SK-N-SH (cell line): Measurements from ENCODE around the gene TGFBR3. TPM values are rescaled to one million over a fixed set of nuclear protein-coding genes. Genes with fewer than 3 reads are reported as not detected.

Source experiments
- CTCF ChIA-PET: fragments of 300-600, 350-600 bp; formaldehyde crosslinking; extraction: SDS; loops from one replicate; lab custom pipeline; 2021; lab: Yijun Ruan, JAX
- POLR2A ChIA-PET: fragments of 350-600 bp; sonication (Branson Sonifier 250); formaldehyde crosslinking; extraction: SDS; loops from one replicate; lab custom pipeline; 2020; ENCODE audit warnings: antibody characterized with exemption, inconsistent platforms; lab: Yijun Ruan, JAX
- DNase-seq: peaks from one replicate; pipeline ENCODE4 v3.0.0; 2012
- H2AFZ ChIP-seq: fragments of 200-600 bp; sonication (generic); 2 replicates; pipeline ENCODE4 v1.8.1; 2016; ENCODE audit warnings: antibody characterized with exemption, mild to moderate bottlenecking, low read depth
- H3F3A ChIP-seq: fragments of 200-600 bp; sonication (generic); replicated peaks from 2 replicates; pipeline ENCODE3; 2016; ENCODE audit warnings: antibody characterized with exemption, mild to moderate bottlenecking; ENCODE audit not compliant: insufficient read depth
- H3K27ac ChIP-seq, 2 experiments: fragments of 200-500 bp in 1 of 2; fragments of 200-600 bp in 1 of 2; sonication (Bioruptor generic) in 1 of 2; sonication (generic), shearing (Covaris generic) in 1 of 2; 2 replicates each; pipeline versions ENCODE4 v1.5.1 to v1.6.1; 2014 to 2016; ENCODE audit warnings: low read depth in 2 of 2, inconsistent platforms in 1 of 2, low read length in 1 of 2, mild to moderate bottlenecking in 1 of 2, mixed read lengths in 1 of 2
- H3K27me3 ChIP-seq: fragments of 200-600 bp; sonication (generic), shearing (Covaris generic); 2 replicates; pipeline ENCODE4 v1.6.1; 2016; ENCODE audit warnings: mixed run types; ENCODE audit not compliant: insufficient read depth
- H3K36me3 ChIP-seq, 2 experiments: fragments of 200-500 bp in 1 of 2; fragments of 200-600 bp in 1 of 2; sonication (Bioruptor generic) in 1 of 2; sonication (generic) in 1 of 2; replicated peaks in 1 of 2; 2 replicates each; pipeline versions ENCODE3 to v1.5.1; 2014 to 2016; ENCODE audit warnings: low read length in 1 of 2, mild to moderate bottlenecking in 1 of 2; ENCODE audit not compliant: insufficient read depth in 2 of 2, control insufficient read depth in 1 of 2
- H3K4me1 ChIP-seq, 2 experiments: fragments of 200-500 bp in 1 of 2; fragments of 200-600 bp in 1 of 2; sonication (Bioruptor generic) in 1 of 2; sonication (generic), shearing (Covaris generic) in 1 of 2; 2 replicates each; pipeline versions ENCODE4 v1.5.1 to v1.6.1; 2014 to 2016; ENCODE audit warnings: low read depth in 1 of 2, low read length in 1 of 2, mixed run types in 1 of 2; ENCODE audit not compliant: insufficient read depth in 2 of 2, control insufficient read depth in 1 of 2
- H3K4me2 ChIP-seq: fragments of 200-600 bp; sonication (generic), shearing (Covaris generic); 2 replicates; pipeline ENCODE4 v1.6.1; 2017; ENCODE audit warnings: mixed run types
- H3K4me3 ChIP-seq, 2 experiments: fragments of 200-500 bp in 1 of 2; fragments of 200-600 bp in 1 of 2; sonication (Bioruptor generic) in 1 of 2; sonication (generic), shearing (Covaris generic) in 1 of 2; 2 replicates each; pipeline versions ENCODE4 v1.5.1 to v1.8.1; 2014 to 2016; ENCODE audit warnings: low read depth in 2 of 2, inconsistent platforms in 1 of 2, low read length in 1 of 2, mild to moderate bottlenecking in 1 of 2, mixed read lengths in 1 of 2, moderate library complexity in 1 of 2
- H3K79me2 ChIP-seq: fragments of 200-600 bp; sonication (generic); 2 replicates; pipeline ENCODE4 v1.8.1; 2017; ENCODE audit warnings: mild to moderate bottlenecking; ENCODE audit not compliant: insufficient read depth
- H3K9ac ChIP-seq: fragments of 200-600 bp; sonication (generic); 2 replicates; pipeline ENCODE4 v1.6.1; 2017; ENCODE audit warnings: mixed run types
- H3K9me2 ChIP-seq: fragments of 200-600 bp; sonication (generic); 2 replicates; pipeline ENCODE4 v1.6.1; 2017; ENCODE audit warnings: mixed run types
- H3K9me3 ChIP-seq: fragments of 200-600 bp; sonication (generic); 2 replicates; pipeline ENCODE4 v1.6.1; 2017; ENCODE audit warnings: mixed run types, mild to moderate bottlenecking, moderate library complexity
- H4K20me1 ChIP-seq: fragments of 200-600 bp; sonication (generic); 2 replicates; pipeline ENCODE4 v1.6.1; 2017; ENCODE audit warnings: mild to moderate bottlenecking, mixed run types; ENCODE audit not compliant: insufficient read depth
- CHD2 ChIP-seq: fragments of 150-350 bp; IDR thresholded peaks from 2 replicates; pipeline ENCODE4 v1.6.1; 2018; ENCODE audit warnings: low read length; ENCODE audit not compliant: partially characterized antibody
- GABPA ChIP-seq: IDR thresholded peaks from 2 replicates; pipeline ENCODE4 v1.4.0; 2012; ENCODE audit warnings: low read depth, mild to moderate bottlenecking
- JUND ChIP-seq: IDR thresholded peaks from 2 replicates; pipeline ENCODE4 v1.4.0; 2012
- MEF2A ChIP-seq: IDR thresholded peaks from 2 replicates; pipeline ENCODE4 v1.4.0; 2012; ENCODE audit warnings: low read depth, borderline replicate concordance
- MXI1 ChIP-seq: IDR thresholded peaks from 2 replicates; pipeline ENCODE4 v1.6.1; 2012; ENCODE audit warnings: mild to moderate bottlenecking, low read depth, low read length, improper control_type of control experiment
- NFIC ChIP-seq: IDR thresholded peaks from 2 replicates; pipeline ENCODE4 v1.4.0; 2012; ENCODE audit warnings: borderline replicate concordance
- POLR2AphosphoS5 ChIP-seq: IDR thresholded peaks from 2 replicates; pipeline ENCODE4 v1.6.1; 2012; ENCODE audit warnings: low read depth, low read length
- RCOR1 ChIP-seq: fragments of 150-350 bp; IDR thresholded peaks from 2 replicates; pipeline ENCODE4 v1.6.1; 2017; ENCODE audit warnings: antibody characterized with exemption, low read length
- RFX5 ChIP-seq: IDR thresholded peaks from 2 replicates; pipeline ENCODE4 v1.6.1; 2012; ENCODE audit warnings: mild to moderate bottlenecking, improper control_type of control experiment, low read length
- SMC3 ChIP-seq: IDR thresholded peaks from 2 replicates; pipeline ENCODE4 v1.6.1; 2012; ENCODE audit warnings: low read depth, low read length, improper control_type of control experiment
- TAF1 ChIP-seq: IDR thresholded peaks from 2 replicates; pipeline ENCODE4 v1.6.1; 2012; ENCODE audit warnings: low read depth, mild to moderate bottlenecking, low read length, moderate library complexity, borderline replicate concordance
- TCF12 ChIP-seq: IDR thresholded peaks from 2 replicates; pipeline ENCODE4 v1.4.0; 2012
- WGBS: methylation state at CpG from one replicate; pipeline ENCODE4 v1.1.6; 2017; ENCODE audit warnings: low lambda C conversion rate; 5-methylcytosine and 5-hydroxymethylcytosine counted together
- polyA plus RNA-seq, 3 experiments: library from polyadenylated mRNA; depleted of rRNA; stranded (reverse); fragments of >200 nt; gene quantifications; 2 replicates each; pipeline ENCODE4 v1.2.3, GENCODE V29; 2012
- TF ChIP-seq, protein P1 (sequence below): IDR thresholded peaks from 2 replicates; pipeline ENCODE4 v1.4.0; 2012; ENCODE audit warnings: low read depth
- TF ChIP-seq, protein P2 (sequence below): IDR thresholded peaks from 2 replicates; pipeline ENCODE4 v1.4.0; 2012; ENCODE audit warnings: low read depth, borderline replicate concordance
- TF ChIP-seq, protein P3 (sequence below): IDR thresholded peaks from 2 replicates; pipeline ENCODE4 v1.4.0; 2012; ENCODE audit warnings: low read depth, borderline replicate concordance
- TF ChIP-seq, protein P4 (sequence below): fragments of 150-350 bp; IDR thresholded peaks from 2 replicates; pipeline ENCODE4 v1.6.1; 2017; ENCODE audit warnings: antibody characterized with exemption, low read length, low read depth, borderline replicate concordance
- TF ChIP-seq, protein P5 (sequence below): IDR thresholded peaks from 2 replicates; pipeline ENCODE4; 2012
- TF ChIP-seq, protein P6 (sequence below): fragments of 200-600 bp; sonication (generic); IDR thresholded peaks from 2 replicates; pipeline ENCODE4 v1.6.1; 2017; ENCODE audit warnings: antibody characterized with exemption, mild to moderate bottlenecking, moderate library complexity

The TGFBR3 gene
- polyA plus RNA-seq, 1 of the 3 experiments (the other 2 are of a cell fraction): 0.07 TPM

DNA sequence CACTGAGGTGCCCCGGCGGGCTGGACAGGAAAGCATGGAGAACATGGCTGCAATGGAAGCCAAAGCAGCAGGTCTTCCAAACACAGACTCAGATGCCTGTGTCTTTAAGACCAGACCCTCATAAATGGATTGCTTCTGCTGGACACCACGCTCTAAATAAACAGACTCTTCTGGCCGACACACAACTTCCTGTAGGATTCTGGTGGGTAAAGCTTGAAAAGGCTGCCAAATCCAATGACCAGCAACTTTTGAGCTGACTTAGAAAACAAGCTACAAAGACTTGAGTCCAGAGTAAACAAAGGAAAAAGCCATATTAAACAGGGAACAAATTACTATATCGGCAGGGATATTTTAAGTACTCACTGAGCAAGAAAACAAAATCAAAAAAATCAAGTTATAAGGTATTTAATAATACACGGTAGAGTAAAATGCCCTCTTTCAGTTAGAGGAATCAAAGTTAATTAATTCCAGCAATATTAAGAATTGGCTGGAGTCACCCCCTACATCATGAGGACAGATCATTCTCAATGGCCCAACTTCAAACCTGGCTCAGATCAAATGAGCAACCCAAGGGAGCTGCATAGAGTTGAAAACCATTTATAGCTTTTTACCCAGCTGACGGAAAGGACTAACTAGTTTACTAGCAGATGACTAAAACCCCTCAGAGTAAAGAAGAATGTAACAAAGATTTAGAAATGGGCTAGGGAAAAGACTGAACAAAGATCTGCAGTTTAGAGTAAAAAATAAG is 102.4 kb downstream of the TGFBR3 start:
- no peaks in the 10 kb centered on the region for H3K9me3 ChIP-seq
- TF ChIP-seq, protein P1, sequence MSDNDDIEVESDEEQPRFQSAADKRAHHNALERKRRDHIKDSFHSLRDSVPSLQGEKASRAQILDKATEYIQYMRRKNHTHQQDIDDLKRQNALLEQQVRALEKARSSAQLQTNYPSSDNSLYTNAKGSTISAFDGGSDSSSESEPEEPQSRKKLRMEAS: no peak
- TF ChIP-seq, protein P2, sequence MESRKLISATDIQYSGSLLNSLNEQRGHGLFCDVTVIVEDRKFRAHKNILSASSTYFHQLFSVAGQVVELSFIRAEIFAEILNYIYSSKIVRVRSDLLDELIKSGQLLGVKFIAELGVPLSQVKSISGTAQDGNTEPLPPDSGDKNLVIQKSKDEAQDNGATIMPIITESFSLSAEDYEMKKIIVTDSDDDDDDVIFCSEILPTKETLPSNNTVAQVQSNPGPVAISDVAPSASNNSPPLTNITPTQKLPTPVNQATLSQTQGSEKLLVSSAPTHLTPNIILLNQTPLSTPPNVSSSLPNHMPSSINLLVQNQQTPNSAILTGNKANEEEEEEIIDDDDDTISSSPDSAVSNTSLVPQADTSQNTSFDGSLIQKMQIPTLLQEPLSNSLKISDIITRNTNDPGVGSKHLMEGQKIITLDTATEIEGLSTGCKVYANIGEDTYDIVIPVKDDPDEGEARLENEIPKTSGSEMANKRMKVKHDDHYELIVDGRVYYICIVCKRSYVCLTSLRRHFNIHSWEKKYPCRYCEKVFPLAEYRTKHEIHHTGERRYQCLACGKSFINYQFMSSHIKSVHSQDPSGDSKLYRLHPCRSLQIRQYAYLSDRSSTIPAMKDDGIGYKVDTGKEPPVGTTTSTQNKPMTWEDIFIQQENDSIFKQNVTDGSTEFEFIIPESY: no peak
- TF ChIP-seq TCF12: no peak
- TF ChIP-seq GABPA: no peak
- TF ChIP-seq, protein P3, sequence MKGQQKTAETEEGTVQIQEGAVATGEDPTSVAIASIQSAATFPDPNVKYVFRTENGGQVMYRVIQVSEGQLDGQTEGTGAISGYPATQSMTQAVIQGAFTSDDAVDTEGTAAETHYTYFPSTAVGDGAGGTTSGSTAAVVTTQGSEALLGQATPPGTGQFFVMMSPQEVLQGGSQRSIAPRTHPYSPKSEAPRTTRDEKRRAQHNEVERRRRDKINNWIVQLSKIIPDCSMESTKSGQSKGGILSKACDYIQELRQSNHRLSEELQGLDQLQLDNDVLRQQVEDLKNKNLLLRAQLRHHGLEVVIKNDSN: no peak
- no peak for TF ChIP-seq RCOR1
- TF ChIP-seq, protein P4, sequence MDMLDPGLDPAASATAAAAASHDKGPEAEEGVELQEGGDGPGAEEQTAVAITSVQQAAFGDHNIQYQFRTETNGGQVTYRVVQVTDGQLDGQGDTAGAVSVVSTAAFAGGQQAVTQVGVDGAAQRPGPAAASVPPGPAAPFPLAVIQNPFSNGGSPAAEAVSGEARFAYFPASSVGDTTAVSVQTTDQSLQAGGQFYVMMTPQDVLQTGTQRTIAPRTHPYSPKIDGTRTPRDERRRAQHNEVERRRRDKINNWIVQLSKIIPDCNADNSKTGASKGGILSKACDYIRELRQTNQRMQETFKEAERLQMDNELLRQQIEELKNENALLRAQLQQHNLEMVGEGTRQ: no peak
- no peak overlapping the region for H2AFZ ChIP-seq
- H3K9ac ChIP-seq: no peak overlapping the region
- no peak overlapping the region for H3K27ac ChIP-seq
- 26% methylated on average over 7 of the region's 7 CpGs for WGBS
- no peak for DNase-seq
- H3K27me3 ChIP-seq: peaks cover 37% of the 10 kb centered on the region; the same call in 1 of the 2 replicates
- H3F3A ChIP-seq: peaks cover 13% of the 10 kb centered on the region
- no peak overlapping the region for H3K4me3 ChIP-seq
- no peaks in the 10 kb centered on the region for H3K9me2 ChIP-seq
- H3K4me1 ChIP-seq: peaks cover 0 to 13% of the 10 kb centered on the region in 2 experiments; a peak in 1 of 4 replicates
- ChIA-PET POLR2A (no interaction called here), CTCF (no interaction called here)
- H3K79me2 ChIP-seq: no peaks in the 10 kb centered on the region
- no peak overlapping the region for H3K4me2 ChIP-seq
- no peaks in the 10 kb centered on the region for H4K20me1 ChIP-seq
- H3K36me3 ChIP-seq: no peaks in the 10 kb centered on the region

DNA sequence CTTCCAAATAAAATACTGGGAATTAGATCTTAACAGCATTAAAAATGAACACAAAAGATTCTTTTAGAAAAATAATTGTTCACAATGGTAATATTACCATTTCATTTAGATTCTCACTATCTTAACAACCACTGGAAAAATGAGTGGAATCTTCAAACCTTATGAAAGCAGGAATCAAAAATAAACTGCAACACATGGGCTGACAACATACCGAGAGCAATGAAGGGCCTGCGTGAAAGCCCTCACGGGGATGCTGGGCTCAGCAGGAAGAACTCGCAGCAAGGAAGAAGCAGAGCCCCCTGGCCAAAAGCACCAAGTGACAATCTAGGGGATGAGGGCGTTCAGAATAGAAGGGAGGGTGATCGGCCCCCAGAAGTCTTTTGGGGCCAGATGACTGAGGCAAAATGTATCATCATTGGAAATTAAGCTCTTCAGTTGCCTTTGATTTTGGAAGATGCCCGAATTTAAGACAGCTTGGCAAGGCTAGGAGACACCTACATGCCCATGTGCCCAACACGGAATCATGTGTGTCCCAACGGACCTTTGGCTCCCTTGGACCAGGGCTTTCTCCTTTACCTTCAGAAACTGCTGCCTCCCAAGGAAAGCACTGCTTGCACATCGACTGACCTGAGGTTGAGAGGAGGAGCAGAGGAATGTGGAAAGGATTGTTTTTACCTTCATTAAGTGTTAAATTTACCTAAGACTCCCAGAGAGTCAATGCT is 103.9 kb downstream of the TGFBR3 start:
- ChIA-PET CTCF (no interaction called here), POLR2A (no interaction called here)
- no peaks in the 10 kb centered on the region for H3K9me2 ChIP-seq
- no peaks in the 10 kb centered on the region for H3K36me3 ChIP-seq
- peaks cover 25% of the 10 kb centered on the region; the same call in 1 of the 2 replicates for H3K27me3 ChIP-seq
- DNase-seq: no peak
- no peak overlapping the region for H3K9ac ChIP-seq
- no peaks in the 10 kb centered on the region for H4K20me1 ChIP-seq
- H3K27ac ChIP-seq: peak overlapping the region in 1 of 2 experiments; percentile 45; a peak in 1 of 4 replicates
- peaks cover 0 to 13% of the 10 kb centered on the region in 2 experiments; a peak in 2 of 4 replicates for H3K4me1 ChIP-seq
- H2AFZ ChIP-seq: no peak overlapping the region
- no peaks in the 10 kb centered on the region for H3K9me3 ChIP-seq
- H3K4me2 ChIP-seq: peak overlapping the region; percentile 49; the same call in 1 of the 2 replicates
- H3K79me2 ChIP-seq: no peaks in the 10 kb centered on the region
- peaks cover 13% of the 10 kb centered on the region for H3F3A ChIP-seq
- no peak overlapping the region for H3K4me3 ChIP-seq
- WGBS: 27% methylated on average over 10 of the region's 10 CpGs
- TF ChIP-seq JUND: no peak
- TF ChIP-seq RFX5: no peak
- no peak for TF ChIP-seq TCF12
- TF ChIP-seq NFIC: no peak
- TF ChIP-seq, protein P5, sequence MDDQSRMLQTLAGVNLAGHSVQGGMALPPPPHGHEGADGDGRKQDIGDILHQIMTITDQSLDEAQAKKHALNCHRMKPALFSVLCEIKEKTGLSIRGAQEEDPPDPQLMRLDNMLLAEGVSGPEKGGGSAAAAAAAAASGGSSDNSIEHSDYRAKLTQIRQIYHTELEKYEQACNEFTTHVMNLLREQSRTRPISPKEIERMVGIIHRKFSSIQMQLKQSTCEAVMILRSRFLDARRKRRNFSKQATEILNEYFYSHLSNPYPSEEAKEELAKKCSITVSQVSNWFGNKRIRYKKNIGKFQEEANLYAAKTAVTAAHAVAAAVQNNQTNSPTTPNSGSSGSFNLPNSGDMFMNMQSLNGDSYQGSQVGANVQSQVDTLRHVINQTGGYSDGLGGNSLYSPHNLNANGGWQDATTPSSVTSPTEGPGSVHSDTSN: no peak
- no peak for TF ChIP-seq TAF1
- no peak for TF ChIP-seq CHD2
- TF ChIP-seq, protein P4: no peak
- TF ChIP-seq MXI1: no peak
- TF ChIP-seq MEF2A: no peak
- TF ChIP-seq, protein P6, sequence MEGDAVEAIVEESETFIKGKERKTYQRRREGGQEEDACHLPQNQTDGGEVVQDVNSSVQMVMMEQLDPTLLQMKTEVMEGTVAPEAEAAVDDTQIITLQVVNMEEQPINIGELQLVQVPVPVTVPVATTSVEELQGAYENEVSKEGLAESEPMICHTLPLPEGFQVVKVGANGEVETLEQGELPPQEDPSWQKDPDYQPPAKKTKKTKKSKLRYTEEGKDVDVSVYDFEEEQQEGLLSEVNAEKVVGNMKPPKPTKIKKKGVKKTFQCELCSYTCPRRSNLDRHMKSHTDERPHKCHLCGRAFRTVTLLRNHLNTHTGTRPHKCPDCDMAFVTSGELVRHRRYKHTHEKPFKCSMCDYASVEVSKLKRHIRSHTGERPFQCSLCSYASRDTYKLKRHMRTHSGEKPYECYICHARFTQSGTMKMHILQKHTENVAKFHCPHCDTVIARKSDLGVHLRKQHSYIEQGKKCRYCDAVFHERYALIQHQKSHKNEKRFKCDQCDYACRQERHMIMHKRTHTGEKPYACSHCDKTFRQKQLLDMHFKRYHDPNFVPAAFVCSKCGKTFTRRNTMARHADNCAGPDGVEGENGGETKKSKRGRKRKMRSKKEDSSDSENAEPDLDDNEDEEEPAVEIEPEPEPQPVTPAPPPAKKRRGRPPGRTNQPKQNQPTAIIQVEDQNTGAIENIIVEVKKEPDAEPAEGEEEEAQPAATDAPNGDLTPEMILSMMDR: no peak
- no peak for TF ChIP-seq SMC3
- no peak for TF ChIP-seq POLR2AphosphoS5
